Cardiac fibroblast (primary cell): ENCODE measurements around the gene SNED1.

Experiments
- DNase-seq, 2 donors: peaks; one replicate each; pipeline versions ENCODE4 v3.0.0 to v3.0.0-alpha.2; 2010; ENCODE audit warnings: low read depth in 2 of 2
- H3K4me3 ChIP-seq, 2 donors: replicated peaks in 1 of 2; 1 replicate in 1 of 2; 2 replicates in 1 of 2; pipeline ENCODE4 v1.5.1; 2011; ENCODE audit warnings: low read depth in 2 of 2, low read length in 2 of 2, mild to moderate bottlenecking in 2 of 2, moderate library complexity in 1 of 2
- TF ChIP-seq, protein P1 (sequence below): IDR thresholded peaks from one replicate; pipeline ENCODE4 v1.5.1; 2011; ENCODE audit warnings: low read depth, mild to moderate bottlenecking, low read length, inconsistent platforms

SNED1 gene

DNA sequence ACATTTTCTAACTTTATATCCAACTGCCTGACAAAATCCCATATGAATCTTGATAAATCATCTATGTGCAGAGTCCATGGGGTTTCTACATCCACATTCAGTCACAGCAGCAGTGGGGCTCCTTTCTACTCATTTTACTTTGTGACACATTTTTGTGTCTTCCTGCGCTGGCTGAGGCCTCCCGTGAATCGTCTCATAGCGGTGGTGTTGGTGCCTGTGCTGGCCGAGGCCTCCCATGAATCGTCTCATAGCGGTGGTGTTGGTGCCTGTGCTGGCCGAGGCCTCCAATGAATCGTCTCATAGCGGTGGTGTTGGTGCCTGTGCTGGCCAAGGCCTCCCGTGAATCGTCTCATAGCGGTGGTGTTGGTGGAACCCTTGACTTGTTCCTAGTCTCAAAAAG lies 17.0 kb downstream of the SNED1 start:
- no peak overlapping the region for H3K4me3 ChIP-seq
- no peak for DNase-seq
- TF ChIP-seq, protein P1, sequence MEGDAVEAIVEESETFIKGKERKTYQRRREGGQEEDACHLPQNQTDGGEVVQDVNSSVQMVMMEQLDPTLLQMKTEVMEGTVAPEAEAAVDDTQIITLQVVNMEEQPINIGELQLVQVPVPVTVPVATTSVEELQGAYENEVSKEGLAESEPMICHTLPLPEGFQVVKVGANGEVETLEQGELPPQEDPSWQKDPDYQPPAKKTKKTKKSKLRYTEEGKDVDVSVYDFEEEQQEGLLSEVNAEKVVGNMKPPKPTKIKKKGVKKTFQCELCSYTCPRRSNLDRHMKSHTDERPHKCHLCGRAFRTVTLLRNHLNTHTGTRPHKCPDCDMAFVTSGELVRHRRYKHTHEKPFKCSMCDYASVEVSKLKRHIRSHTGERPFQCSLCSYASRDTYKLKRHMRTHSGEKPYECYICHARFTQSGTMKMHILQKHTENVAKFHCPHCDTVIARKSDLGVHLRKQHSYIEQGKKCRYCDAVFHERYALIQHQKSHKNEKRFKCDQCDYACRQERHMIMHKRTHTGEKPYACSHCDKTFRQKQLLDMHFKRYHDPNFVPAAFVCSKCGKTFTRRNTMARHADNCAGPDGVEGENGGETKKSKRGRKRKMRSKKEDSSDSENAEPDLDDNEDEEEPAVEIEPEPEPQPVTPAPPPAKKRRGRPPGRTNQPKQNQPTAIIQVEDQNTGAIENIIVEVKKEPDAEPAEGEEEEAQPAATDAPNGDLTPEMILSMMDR = no peak

DNA sequence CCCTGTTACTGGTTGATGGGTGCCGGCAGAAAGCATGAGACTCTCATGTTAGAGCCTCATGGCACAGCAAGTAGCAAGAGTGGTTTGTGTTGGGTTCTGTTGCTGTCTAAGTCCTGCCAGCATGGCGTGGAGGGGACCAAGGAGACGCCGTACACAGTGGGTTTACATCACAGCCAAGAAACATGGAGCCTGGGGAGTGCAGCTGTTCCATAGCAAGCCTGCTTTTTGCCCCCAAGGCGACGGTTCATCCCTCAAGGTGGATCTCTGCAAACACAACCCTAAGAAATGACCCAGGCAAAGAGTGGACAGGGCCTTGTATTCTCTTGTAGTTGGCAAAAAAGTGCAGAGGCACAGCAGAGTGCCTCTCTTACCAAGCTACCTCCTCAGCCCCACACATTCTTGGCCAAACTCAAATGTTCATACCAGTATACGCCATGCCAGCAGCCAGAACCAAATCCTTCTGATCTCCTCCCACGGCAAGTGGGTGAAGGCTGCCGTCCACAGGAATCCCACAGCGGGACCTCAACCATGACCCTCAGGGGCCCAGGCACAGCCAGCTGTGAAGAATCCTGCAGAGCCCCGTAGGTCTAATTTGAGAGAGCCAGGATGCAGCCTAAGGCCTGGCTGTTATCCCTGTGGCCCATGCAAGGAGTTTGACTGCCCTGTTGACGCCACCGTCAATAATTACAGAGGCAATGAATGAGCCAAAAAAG lies 19.0 kb downstream of the SNED1 start:
- TF ChIP-seq, protein P1 = no peak
- DNase-seq = no peak
- H3K4me3 ChIP-seq = no peak overlapping the region

DNA sequence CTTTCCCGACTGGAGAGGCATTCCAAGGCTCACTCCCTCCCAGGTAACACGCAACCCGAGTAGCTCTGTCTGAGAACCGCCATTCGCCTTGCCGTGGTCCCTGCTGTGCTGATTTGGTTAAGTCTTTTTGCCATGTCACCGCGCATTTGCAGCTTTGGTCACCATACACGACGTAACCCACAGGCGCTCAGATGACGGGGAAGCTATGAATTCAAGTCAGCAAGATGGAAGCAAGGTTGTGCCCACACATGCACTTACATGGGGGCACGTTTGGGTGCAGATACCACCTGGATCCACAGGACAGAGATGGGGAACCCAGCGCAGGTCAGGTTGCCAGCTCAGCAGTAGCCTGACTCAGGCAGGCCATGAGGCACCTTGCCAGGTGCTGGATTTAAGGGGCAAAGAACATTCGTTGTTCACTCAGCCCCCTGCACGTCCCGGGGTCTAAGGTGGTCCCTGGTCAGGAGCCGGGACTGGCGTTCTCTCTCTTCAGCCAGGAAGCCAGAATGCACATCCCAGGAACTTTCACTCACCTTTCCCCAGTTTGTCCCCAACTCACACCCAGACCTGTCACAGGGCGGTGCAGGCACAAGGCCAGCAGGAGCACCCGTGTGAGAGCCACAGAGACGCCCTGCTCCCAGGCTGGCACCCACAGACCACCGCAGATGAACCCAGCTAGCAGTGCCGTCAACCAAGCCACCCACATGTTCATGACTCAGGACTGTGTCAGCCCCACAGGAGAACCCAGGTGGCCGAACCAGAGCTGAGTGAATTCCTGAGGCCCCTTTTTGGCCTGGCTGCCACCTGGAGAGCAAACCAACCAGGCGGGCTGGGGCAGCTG lies 19.9 kb downstream of the SNED1 start:
- TF ChIP-seq, protein P1 = no peak
- no peak for DNase-seq
- no peak overlapping the region for H3K4me3 ChIP-seq

DNA sequence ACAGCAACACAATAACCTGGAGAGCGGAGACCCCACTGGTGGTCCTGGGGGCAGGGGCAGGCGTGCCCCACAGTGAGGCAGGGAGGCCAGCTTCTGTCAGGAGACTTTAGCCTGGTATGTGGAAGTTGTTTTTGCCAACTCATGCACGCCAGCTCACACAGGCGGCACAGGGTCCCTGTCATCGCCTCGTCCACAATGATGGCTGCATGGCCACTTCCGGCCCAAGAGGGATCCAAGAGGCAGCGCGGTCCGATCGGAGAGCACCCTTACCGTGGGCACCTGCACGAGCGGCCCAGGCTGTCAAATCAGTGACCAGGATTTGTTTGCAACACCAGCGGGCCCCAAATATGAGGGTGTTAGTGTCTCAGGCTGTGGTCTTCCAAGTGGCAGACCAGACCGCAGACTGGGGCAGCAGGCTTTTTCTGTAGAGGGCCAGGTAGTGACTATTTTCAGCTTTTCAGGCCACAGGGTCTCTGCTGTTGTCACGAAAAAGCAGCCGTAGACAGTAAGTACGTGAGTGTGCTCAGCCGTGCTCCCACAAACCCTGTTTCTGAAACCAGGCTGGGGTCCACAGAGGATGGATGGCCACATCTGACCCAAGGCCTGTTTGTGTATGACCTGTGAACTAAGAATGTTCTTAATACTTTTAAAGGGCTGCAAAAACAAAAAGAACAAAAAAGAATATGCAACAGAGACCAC lies 21.2 kb downstream of the SNED1 start:
- no peak overlapping the region for H3K4me3 ChIP-seq
- TF ChIP-seq, protein P1 = no peak
- no peak for DNase-seq

- DNase-seq = no peak
- H3K4me3 ChIP-seq = no peak overlapping the region
- TF ChIP-seq, protein P1 = no peak
These were observed 21.8 kb downstream of the SNED1 start for GRCh38 chr2:241020201-241020600.

- TF ChIP-seq, protein P1 = no peak
- no peak for DNase-seq
- H3K4me3 ChIP-seq = no peak overlapping the region
These were observed 22.3 kb downstream of the SNED1 start for GRCh38 chr2:241020629-241021190.
